Measurements from ENCODE around the gene DENND4A. TPM values are rescaled to one million over a fixed set of nuclear protein-coding genes. Genes with fewer than 3 reads are reported as not detected.

Gene DENND4A
- total RNA-seq, 1 experiment from 2014 or later, result 13.2 TPM

DNA sequence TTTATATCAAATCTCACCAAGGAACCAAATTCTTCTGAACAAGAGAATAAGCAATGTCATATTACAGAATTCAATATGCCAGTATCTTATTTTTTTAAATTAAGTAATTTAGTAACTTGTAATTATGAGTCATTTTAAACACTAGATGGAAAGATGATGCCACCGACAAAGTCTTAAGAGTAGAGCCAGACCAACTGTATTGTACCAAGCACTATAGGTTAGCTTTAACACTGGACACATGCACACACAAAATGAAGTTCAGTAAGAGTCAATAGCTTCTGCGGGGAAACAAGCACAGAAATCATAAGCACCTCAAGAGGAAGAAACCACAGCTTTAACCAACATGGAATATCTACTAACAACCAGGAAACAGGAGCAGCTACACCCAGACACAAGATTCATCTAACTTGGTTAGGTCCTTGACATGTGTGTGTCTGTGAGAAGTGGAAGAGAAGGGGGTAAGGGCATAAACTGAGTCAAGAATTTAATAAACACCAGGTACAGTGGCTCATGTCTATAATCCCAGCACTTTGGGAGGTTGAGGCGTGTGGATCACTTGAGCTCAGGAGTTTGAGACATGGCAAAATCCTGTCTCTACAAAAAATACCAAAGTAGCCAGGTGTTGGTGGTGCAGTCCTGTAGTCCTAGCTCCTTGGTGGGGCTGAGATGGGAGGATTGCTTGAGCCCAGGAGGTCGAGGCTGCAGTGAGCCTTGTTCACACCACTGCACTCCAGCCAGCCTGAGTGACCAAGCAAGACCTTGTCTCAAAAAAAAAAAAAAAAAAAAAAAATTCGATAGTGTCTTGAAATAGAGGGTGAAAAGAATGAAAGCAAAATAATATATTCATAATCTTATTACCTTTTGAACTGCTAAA, 28.9 kb downstream of the DENND4A start:
- ChIA-PET POLR2A (ENCODE audit: low non-redundant PET) (no interaction called here), CTCF (no interaction called here)
- Histone ChIP-seq H3K27me3 (replicated peaks; ENCODE audit: insufficient read depth, low read depth, low read length, poor library complexity) (no peaks in the 10 kb centered on the region), H3K4me3 (ENCODE audit: low read depth, low read length, poor library complexity, severe bottlenecking) (no peak overlapping the region), H3K27ac (ENCODE audit: low read depth, low read length, poor library complexity, severe bottlenecking) (no peak overlapping the region), H3K9me3 (ENCODE audit: low read depth, low read length, poor library complexity, severe bottlenecking) (no peaks in the 10 kb centered on the region), H3K4me1 (ENCODE audit: insufficient read depth, low read length, poor library complexity, severe bottlenecking) (no peaks in the 10 kb centered on the region), H3K36me3 (ENCODE audit: insufficient read depth, low read length, poor library complexity, severe bottlenecking) (no peaks in the 10 kb centered on the region)
- no TSS peak for BruUV-seq (replicated peaks)
- intact Hi-C loops (cut with micrococcal nuclease; ENCODE audit: unreplicated experiment), result no loop called here
- no peak for DNase-seq (ENCODE audit: low spot score)
- TF ChIP-seq EZH2 (IDR thresholded peaks at IDR 0.05; ENCODE audit: borderline replicate concordance, low read depth, low read length, poor library complexity, severe bottlenecking), result no peak
- TF ChIP-seq, protein P1, sequence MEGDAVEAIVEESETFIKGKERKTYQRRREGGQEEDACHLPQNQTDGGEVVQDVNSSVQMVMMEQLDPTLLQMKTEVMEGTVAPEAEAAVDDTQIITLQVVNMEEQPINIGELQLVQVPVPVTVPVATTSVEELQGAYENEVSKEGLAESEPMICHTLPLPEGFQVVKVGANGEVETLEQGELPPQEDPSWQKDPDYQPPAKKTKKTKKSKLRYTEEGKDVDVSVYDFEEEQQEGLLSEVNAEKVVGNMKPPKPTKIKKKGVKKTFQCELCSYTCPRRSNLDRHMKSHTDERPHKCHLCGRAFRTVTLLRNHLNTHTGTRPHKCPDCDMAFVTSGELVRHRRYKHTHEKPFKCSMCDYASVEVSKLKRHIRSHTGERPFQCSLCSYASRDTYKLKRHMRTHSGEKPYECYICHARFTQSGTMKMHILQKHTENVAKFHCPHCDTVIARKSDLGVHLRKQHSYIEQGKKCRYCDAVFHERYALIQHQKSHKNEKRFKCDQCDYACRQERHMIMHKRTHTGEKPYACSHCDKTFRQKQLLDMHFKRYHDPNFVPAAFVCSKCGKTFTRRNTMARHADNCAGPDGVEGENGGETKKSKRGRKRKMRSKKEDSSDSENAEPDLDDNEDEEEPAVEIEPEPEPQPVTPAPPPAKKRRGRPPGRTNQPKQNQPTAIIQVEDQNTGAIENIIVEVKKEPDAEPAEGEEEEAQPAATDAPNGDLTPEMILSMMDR (conservative IDR thresholded peaks at IDR 0.05; ENCODE audit: low read depth, low read length), result no peak

- no peak for DNase-seq (ENCODE audit: low spot score)
- Histone ChIP-seq H3K4me1 (ENCODE audit: insufficient read depth, low read length, poor library complexity, severe bottlenecking) (no peaks in the 10 kb centered on the region), H3K27ac (ENCODE audit: low read depth, low read length, poor library complexity, severe bottlenecking) (no peak overlapping the region), H3K9me3 (ENCODE audit: low read depth, low read length, poor library complexity, severe bottlenecking) (no peaks in the 10 kb centered on the region), H3K4me3 (ENCODE audit: low read depth, low read length, poor library complexity, severe bottlenecking) (no peak overlapping the region), H3K36me3 (ENCODE audit: insufficient read depth, low read length, poor library complexity, severe bottlenecking) (no peaks in the 10 kb centered on the region), H3K27me3 (replicated peaks; ENCODE audit: insufficient read depth, low read depth, low read length, poor library complexity) (no peaks in the 10 kb centered on the region)
- ChIA-PET POLR2A (ENCODE audit: low non-redundant PET) (no interaction called here), CTCF (no interaction called here)
- BruUV-seq (replicated peaks), result no TSS peak
- intact Hi-C loops (cut with micrococcal nuclease; ENCODE audit: unreplicated experiment), result no loop called here
- TF ChIP-seq, protein P1 (conservative IDR thresholded peaks at IDR 0.05; ENCODE audit: low read depth, low read length), result no peak
- TF ChIP-seq EZH2 (IDR thresholded peaks at IDR 0.05; ENCODE audit: borderline replicate concordance, low read depth, low read length, poor library complexity, severe bottlenecking), result no peak
These were observed 29.7 kb downstream of the DENND4A start for GRCh38 chr15:65762399-65762798.

GRCh38 chr15:65761210-65761926, 30.7 kb downstream of the DENND4A start:
- Histone ChIP-seq H3K36me3 (ENCODE audit: insufficient read depth, low read length, poor library complexity, severe bottlenecking) (no peaks in the 10 kb centered on the region), H3K4me1 (ENCODE audit: insufficient read depth, low read length, poor library complexity, severe bottlenecking) (no peaks in the 10 kb centered on the region), H3K9me3 (ENCODE audit: low read depth, low read length, poor library complexity, severe bottlenecking) (no peaks in the 10 kb centered on the region), H3K27ac (ENCODE audit: low read depth, low read length, poor library complexity, severe bottlenecking) (no peak overlapping the region), H3K4me3 (ENCODE audit: low read depth, low read length, poor library complexity, severe bottlenecking) (no peak overlapping the region), H3K27me3 (replicated peaks; ENCODE audit: insufficient read depth, low read depth, low read length, poor library complexity) (no peaks in the 10 kb centered on the region)
- intact Hi-C loops (cut with micrococcal nuclease; ENCODE audit: unreplicated experiment), result no loop called here
- BruUV-seq (replicated peaks), result no TSS peak
- ChIA-PET CTCF (no interaction called here), POLR2A (ENCODE audit: low non-redundant PET) (no interaction called here)
- no peak for DNase-seq (ENCODE audit: low spot score)
- TF ChIP-seq, protein P1 (conservative IDR thresholded peaks at IDR 0.05; ENCODE audit: low read depth, low read length), result no peak
- no peak for TF ChIP-seq EZH2 (IDR thresholded peaks at IDR 0.05; ENCODE audit: borderline replicate concordance, low read depth, low read length, poor library complexity, severe bottlenecking)

Data from A673 (cell line).